Measurements from ENCODE around the gene AMBP. TPM values are rescaled to one million over a fixed set of nuclear protein-coding genes. Genes with fewer than 3 reads are reported as not detected.

Gene AMBP
- total RNA-seq, 1 experiment from 2014 or later, result not detected

GRCh38 chr9:114098021-114098935, 20.2 kb upstream of the AMBP start:
- intact Hi-C loops (cut with micrococcal nuclease; ENCODE audit: unreplicated experiment), result no loop called here
- no TSS peak for BruUV-seq (replicated peaks)
- H3K27ac ChIP-seq (ENCODE audit: low read depth, low read length, poor library complexity, severe bottlenecking), result no peak overlapping the region
- H3K4me1 ChIP-seq (ENCODE audit: insufficient read depth, low read length, poor library complexity, severe bottlenecking), result no peaks in the 10 kb centered on the region
- DNase-seq (ENCODE audit: low spot score), result peak; percentile 66
- TF ChIP-seq EZH2 (IDR thresholded peaks at IDR 0.05; ENCODE audit: borderline replicate concordance, low read depth, low read length, poor library complexity, severe bottlenecking) (no peak), CTCF (conservative IDR thresholded peaks at IDR 0.05; ENCODE audit: low read depth, low read length) (no peak)
- ChIA-PET POLR2A (ENCODE audit: low non-redundant PET) (no interaction called here), CTCF (no interaction called here)
- H3K4me3 ChIP-seq (ENCODE audit: low read depth, low read length, poor library complexity, severe bottlenecking), result peak overlapping the region; percentile 56
- no peaks in the 10 kb centered on the region for H3K36me3 ChIP-seq (ENCODE audit: insufficient read depth, low read length, poor library complexity, severe bottlenecking)
- H3K27me3 ChIP-seq (replicated peaks; ENCODE audit: insufficient read depth, low read depth, low read length, poor library complexity), result no peaks in the 10 kb centered on the region
- peaks cover 6% of the 10 kb centered on the region for H3K9me3 ChIP-seq (ENCODE audit: low read depth, low read length, poor library complexity, severe bottlenecking)

GRCh38 chr9:114097613-114098020, 19.5 kb upstream of the AMBP start:
- TF ChIP-seq CTCF (conservative IDR thresholded peaks at IDR 0.05; ENCODE audit: low read depth, low read length), result no peak
- no peak for TF ChIP-seq EZH2 (IDR thresholded peaks at IDR 0.05; ENCODE audit: borderline replicate concordance, low read depth, low read length, poor library complexity, severe bottlenecking)
- peak; percentile 19 for DNase-seq (ENCODE audit: low spot score)
- intact Hi-C loops (cut with micrococcal nuclease; ENCODE audit: unreplicated experiment), result no loop called here
- Histone ChIP-seq H3K27ac (ENCODE audit: low read depth, low read length, poor library complexity, severe bottlenecking) (no peak overlapping the region), H3K9me3 (ENCODE audit: low read depth, low read length, poor library complexity, severe bottlenecking) (peaks cover 6% of the 10 kb centered on the region), H3K36me3 (ENCODE audit: insufficient read depth, low read length, poor library complexity, severe bottlenecking) (no peaks in the 10 kb centered on the region), H3K4me3 (ENCODE audit: low read depth, low read length, poor library complexity, severe bottlenecking) (peak overlapping the region; percentile 56), H3K27me3 (replicated peaks; ENCODE audit: insufficient read depth, low read depth, low read length, poor library complexity) (no peaks in the 10 kb centered on the region), H3K4me1 (ENCODE audit: insufficient read depth, low read length, poor library complexity, severe bottlenecking) (no peaks in the 10 kb centered on the region)
- ChIA-PET CTCF (no interaction called here), POLR2A (ENCODE audit: low non-redundant PET) (no interaction called here)
- no TSS peak for BruUV-seq (replicated peaks)

- H3K4me3 ChIP-seq (ENCODE audit: low read depth, low read length, poor library complexity, severe bottlenecking), result no peak overlapping the region
- ChIA-PET POLR2A (ENCODE audit: low non-redundant PET) (no interaction called here), CTCF (no interaction called here)
- no peaks in the 10 kb centered on the region for H3K36me3 ChIP-seq (ENCODE audit: insufficient read depth, low read length, poor library complexity, severe bottlenecking)
- H3K4me1 ChIP-seq (ENCODE audit: insufficient read depth, low read length, poor library complexity, severe bottlenecking), result no peaks in the 10 kb centered on the region
- peaks cover 6% of the 10 kb centered on the region for H3K9me3 ChIP-seq (ENCODE audit: low read depth, low read length, poor library complexity, severe bottlenecking)
- no peak overlapping the region for H3K27ac ChIP-seq (ENCODE audit: low read depth, low read length, poor library complexity, severe bottlenecking)
- no peak for DNase-seq (ENCODE audit: low spot score)
- BruUV-seq (replicated peaks), result no TSS peak
- TF ChIP-seq CTCF (conservative IDR thresholded peaks at IDR 0.05; ENCODE audit: low read depth, low read length) (no peak), EZH2 (IDR thresholded peaks at IDR 0.05; ENCODE audit: borderline replicate concordance, low read depth, low read length, poor library complexity, severe bottlenecking) (no peak)
- intact Hi-C loops (cut with micrococcal nuclease; ENCODE audit: unreplicated experiment), result no loop called here
- H3K27me3 ChIP-seq (replicated peaks; ENCODE audit: insufficient read depth, low read depth, low read length, poor library complexity), result no peaks in the 10 kb centered on the region
Measured at GRCh38 chr9:114096866-114097612, 18.9 kb upstream of the AMBP start.

All from A673 (cell line).